Epithelial cell of proximal tubule (primary cell): ENCODE measurements around the gene ZW10. TPM values are rescaled to one million over a fixed set of nuclear protein-coding genes. Genes with fewer than 3 reads are reported as not detected.

Source experiments
- DNase-seq: peaks from one replicate; pipeline ENCODE4 v3.0.0-alpha.2; 2011; ENCODE audit warnings: low read depth
- H3K4me3 ChIP-seq: 2 replicates; pipeline ENCODE4 v1.5.1; 2011; ENCODE audit warnings: low read depth, mild to moderate bottlenecking, low read length
- total RNA-seq: library from RNA; depleted of rRNA; stranded (reverse); fragments of >200 nt; gene quantifications from 2 replicates; pipeline ENCODE4 v1.2.3, GENCODE V29; 2015
- TF ChIP-seq, protein P1 (sequence below): conservative IDR thresholded peaks from 2 replicates; pipeline ENCODE4 v1.5.1; 2012; ENCODE audit warnings: low read depth, mild to moderate bottlenecking, low read length

The ZW10 gene
- total RNA-seq, 1 donor from 2014 or later, result 16.3 TPM

DNA sequence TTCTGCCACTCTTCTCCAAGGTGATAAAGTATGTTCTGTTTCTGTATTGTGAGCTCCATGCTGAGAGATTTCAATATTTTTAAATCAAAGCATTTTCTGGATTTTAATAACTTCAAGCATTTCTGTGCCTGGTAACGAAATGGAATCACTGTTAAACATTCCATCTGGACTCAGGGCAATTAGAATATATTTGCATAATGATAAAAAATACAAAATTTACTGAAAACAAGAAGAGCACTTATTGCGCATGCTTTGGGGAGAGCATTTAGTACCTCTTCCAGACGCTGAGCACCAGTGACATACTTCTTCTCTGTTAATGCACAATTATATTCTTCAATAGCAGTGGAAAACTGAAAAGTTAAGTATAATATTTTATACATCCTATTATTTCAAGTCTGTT, 13.3 kb downstream of the ZW10 start:
- DNase-seq, result no peak

DNA sequence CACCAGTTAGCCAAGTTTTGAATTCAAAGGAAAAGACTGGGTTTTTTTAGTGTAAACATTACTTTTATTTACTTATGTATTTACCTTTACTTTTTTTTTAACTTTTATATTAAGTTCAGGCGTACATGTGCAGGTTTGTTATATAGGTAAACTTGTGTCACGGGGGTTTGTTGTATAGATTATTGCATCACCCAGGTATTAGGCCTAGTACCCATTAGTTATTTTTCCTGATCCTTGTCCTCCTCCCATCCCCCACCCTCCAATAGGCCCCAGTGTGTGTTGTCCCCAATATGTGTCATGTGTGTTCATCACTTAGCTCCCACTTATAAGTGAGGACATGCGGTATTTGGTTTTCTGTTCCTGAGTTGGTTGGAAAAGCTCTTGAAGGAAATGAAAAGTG, 20.6 kb downstream of the ZW10 start:
- TF ChIP-seq, protein P1, sequence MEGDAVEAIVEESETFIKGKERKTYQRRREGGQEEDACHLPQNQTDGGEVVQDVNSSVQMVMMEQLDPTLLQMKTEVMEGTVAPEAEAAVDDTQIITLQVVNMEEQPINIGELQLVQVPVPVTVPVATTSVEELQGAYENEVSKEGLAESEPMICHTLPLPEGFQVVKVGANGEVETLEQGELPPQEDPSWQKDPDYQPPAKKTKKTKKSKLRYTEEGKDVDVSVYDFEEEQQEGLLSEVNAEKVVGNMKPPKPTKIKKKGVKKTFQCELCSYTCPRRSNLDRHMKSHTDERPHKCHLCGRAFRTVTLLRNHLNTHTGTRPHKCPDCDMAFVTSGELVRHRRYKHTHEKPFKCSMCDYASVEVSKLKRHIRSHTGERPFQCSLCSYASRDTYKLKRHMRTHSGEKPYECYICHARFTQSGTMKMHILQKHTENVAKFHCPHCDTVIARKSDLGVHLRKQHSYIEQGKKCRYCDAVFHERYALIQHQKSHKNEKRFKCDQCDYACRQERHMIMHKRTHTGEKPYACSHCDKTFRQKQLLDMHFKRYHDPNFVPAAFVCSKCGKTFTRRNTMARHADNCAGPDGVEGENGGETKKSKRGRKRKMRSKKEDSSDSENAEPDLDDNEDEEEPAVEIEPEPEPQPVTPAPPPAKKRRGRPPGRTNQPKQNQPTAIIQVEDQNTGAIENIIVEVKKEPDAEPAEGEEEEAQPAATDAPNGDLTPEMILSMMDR, result no peak
- no peak for DNase-seq
- H3K4me3 ChIP-seq, result no peak overlapping the region

More for the DNA sequence above, 13.3 kb downstream of the ZW10 start:
- TF ChIP-seq, protein P1, result no peak
- H3K4me3 ChIP-seq, result no peak overlapping the region

DNA sequence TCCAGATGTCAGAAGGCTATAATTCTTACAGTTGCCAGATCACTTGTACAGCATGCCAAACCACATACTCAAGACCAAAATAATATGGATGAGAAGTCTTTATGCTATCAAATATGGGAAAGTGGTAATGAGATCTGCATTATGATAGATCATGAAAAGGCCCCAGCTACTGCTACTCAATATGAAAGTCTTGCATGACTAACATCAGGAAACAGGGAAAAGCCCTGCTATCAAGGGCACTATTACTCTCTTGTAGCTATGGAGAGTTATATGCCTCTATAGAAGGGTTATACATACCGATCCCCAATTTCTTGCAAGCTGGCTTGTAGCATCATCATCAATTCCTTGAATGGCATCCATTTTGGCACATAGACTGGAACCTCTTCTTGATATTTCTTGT, 37.2 kb downstream of the ZW10 start:
- DNase-seq, result no peak
- no peak overlapping the region for H3K4me3 ChIP-seq
- TF ChIP-seq, protein P1, result no peak

DNA sequence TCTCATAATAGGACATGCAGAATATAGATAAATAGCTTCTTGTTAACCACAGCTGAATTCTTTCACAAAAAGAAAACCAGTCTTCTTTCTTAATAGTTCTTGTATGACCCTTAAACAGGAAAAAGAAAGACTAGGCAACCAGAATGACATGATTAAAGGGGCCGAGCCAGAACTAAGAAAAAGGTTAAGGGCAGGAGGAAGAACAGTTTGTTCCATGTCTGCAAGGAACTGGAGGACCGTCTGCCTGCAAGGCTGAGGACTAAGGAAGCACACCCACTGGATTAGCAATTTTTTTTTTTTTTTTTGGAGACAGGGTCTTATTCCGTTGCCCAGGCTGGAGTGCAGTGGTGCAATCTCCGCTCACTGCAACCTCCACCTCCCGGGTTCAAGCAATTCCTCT, 41.4 kb downstream of the ZW10 start:
- no peak for DNase-seq
- no peak overlapping the region for H3K4me3 ChIP-seq
- TF ChIP-seq, protein P1, result no peak

DNA sequence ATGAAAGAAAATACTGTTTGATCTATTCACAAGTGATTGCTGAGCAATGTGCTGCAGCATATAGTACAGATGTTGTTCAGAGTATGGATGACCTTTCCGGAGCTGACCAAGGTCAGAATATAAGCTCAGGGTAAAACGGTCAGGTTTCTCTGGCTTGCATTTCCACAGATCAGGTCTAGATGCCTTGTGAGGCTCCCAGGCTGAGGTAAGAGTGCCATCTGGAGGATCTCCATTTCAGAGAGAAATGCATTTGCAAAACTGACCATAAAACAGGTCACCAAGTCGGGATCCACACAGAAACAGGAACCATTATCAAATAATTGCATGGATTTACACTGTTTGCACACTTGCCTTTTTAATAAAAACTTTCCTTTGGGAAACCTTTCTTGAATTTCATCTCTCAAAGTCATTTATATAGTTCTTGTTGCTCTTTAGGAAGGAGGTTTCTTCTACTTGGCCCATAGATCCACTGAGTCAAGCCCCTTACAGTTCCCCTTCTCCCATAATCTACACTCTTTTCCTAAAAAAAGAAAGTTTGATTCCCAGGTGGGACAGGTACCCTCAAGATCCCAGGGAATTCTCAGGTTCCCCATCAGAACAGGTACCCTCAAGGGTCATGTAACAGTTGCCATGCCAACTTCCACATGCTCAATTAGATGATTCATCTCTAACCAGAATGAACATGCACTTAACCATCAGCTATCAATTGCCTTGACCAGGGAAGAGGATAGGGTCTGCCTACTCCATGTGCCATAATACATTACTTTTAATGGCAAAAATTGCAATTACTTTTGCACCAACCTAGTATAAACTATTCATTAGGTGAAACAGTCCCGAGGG, 42.4 kb downstream of the ZW10 start:
- peak; percentile 22 for DNase-seq
- H3K4me3 ChIP-seq, result no peak overlapping the region
- TF ChIP-seq, protein P1, result peak; percentile 77

DNA sequence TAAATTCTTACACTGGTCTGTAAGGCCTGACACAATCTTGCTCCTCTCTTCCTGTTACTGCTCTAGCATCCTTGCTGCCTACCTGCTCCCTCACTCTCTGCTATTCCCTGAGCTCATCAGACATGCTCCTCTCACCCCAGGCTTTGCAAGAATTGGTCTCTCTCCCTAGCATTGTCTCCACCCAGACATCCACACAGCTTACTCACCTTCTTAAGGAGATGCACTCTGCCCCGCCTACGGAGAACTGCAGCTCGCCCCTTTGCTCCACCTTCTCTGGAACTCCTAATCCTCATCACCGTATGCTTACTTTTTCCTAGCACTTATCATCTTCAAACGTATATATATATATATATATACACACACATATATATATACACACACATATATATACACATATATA, 44.0 kb downstream of the ZW10 start:
- no peak overlapping the region for H3K4me3 ChIP-seq
- DNase-seq, result no peak
- TF ChIP-seq, protein P1, result no peak

DNA sequence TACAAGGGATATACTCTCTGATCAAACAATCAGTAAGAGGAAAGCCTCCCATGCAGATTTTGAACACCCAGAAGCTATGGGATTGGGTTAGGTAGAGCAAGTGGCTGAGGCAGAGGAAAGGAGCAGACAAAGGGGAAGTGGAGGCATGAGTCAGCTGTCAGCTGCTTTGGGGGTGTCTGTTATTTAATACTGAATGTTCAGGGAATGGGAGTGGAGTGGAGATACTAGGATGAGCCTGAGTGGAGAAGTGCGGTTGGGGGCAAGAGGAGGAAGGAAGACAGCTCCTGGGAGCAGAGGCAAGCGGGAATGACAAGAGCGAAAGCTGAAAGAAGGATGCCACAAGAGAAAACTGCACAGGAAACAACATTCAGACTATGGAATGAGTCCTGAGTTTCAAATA, 44.7 kb downstream of the ZW10 start:
- no peak for DNase-seq
- TF ChIP-seq, protein P1, result no peak
- no peak overlapping the region for H3K4me3 ChIP-seq
